Subcutaneous adipose tissue (tissue), 4 donors: ENCODE results near the gene CREB3L2. TPM values are rescaled to one million over a fixed set of nuclear protein-coding genes. Genes with fewer than 3 reads are reported as not detected.

Experiments used
- total RNA-seq, 4 donors: library from RNA; depleted of rRNA; stranded (reverse); fragments of >200 nt; gene quantifications; one replicate each; pipeline ENCODE4 v1.1.0, GENCODE V29; 2016
- TF ChIP-seq, protein P1 (sequence below): fragments of 450-650 bp; IDR thresholded peaks from one replicate; pipeline ENCODE4 v1.5.1; 2016; ENCODE audit warnings: low read depth, mild to moderate bottlenecking, control low read depth, antibody characterized with exemption, moderate library complexity

Gene CREB3L2
- total RNA-seq, 4 donors from 2014 or later = 26.9 to 78.4 (median 30.8) TPM

GRCh38 chr7:137987018-137987349 is 14.9 kb downstream of the CREB3L2 start:
- TF ChIP-seq, protein P1, sequence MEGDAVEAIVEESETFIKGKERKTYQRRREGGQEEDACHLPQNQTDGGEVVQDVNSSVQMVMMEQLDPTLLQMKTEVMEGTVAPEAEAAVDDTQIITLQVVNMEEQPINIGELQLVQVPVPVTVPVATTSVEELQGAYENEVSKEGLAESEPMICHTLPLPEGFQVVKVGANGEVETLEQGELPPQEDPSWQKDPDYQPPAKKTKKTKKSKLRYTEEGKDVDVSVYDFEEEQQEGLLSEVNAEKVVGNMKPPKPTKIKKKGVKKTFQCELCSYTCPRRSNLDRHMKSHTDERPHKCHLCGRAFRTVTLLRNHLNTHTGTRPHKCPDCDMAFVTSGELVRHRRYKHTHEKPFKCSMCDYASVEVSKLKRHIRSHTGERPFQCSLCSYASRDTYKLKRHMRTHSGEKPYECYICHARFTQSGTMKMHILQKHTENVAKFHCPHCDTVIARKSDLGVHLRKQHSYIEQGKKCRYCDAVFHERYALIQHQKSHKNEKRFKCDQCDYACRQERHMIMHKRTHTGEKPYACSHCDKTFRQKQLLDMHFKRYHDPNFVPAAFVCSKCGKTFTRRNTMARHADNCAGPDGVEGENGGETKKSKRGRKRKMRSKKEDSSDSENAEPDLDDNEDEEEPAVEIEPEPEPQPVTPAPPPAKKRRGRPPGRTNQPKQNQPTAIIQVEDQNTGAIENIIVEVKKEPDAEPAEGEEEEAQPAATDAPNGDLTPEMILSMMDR = no peak

- TF ChIP-seq, protein P1 = no peak
Observed at GRCh38 chr7:137986252-137987017, 15.5 kb downstream of the CREB3L2 start.

DNA sequence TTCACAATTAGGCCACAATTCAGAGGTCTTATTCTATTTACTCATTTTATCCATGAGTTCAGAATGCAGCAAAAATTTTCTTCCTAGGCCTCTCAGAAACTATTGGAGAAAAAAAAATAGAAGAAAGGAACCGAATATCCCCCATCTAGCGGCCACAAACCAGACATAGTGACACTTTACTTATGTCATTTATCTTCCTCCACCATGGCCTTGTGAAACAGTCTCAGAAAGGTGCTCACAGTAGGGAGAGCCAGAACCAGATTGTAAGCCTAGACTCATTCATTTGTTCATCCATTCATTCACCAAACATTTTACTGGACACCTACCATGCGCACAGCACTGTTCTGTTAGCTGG is 16.0 kb downstream of the CREB3L2 start:
- TF ChIP-seq, protein P1 = no peak

- TF ChIP-seq, protein P1 = no peak
Observed at GRCh38 chr7:137985253-137985896, 16.5 kb downstream of the CREB3L2 start.

DNA sequence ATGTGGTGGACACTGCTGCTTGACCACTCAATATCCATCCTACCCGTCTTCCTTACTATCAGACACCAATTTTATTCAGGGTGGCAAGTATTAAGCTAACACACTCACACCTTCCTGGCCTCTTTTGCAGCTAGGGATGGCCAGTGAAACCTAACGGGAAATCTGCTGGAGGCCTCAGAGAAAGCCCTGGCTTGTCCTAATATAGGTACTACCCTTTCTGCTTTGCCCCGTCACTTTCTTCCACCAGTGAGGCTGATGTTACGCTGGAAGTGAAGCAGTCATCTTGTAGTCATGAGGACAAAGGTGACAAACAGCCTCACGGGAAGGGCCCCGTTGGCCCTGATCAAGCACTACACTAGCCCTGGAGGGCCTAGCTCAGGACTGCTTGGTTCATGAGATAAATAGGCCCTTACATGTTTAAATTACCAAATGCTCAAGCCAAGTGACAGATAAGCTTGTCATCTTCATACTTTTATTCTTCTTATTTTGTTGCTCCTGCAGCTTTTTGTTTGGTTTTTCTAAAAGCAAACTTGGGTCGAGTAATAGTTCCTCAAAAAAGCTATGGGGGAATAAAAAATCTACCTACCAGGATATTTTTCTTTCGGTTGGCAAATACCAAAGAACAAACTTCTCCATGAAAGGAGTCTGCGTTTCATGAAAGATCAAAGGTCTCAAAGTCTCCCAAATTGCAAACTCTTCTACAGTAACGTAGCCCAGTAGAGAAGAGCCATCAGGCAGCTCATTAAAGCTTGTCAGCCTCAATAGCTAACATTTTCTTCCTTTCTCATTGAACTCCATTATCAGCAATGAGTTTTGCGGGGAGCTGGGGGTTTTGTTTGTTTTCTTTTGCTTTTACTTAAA is 17.5 kb downstream of the CREB3L2 start:
- TF ChIP-seq, protein P1 = no peak

DNA sequence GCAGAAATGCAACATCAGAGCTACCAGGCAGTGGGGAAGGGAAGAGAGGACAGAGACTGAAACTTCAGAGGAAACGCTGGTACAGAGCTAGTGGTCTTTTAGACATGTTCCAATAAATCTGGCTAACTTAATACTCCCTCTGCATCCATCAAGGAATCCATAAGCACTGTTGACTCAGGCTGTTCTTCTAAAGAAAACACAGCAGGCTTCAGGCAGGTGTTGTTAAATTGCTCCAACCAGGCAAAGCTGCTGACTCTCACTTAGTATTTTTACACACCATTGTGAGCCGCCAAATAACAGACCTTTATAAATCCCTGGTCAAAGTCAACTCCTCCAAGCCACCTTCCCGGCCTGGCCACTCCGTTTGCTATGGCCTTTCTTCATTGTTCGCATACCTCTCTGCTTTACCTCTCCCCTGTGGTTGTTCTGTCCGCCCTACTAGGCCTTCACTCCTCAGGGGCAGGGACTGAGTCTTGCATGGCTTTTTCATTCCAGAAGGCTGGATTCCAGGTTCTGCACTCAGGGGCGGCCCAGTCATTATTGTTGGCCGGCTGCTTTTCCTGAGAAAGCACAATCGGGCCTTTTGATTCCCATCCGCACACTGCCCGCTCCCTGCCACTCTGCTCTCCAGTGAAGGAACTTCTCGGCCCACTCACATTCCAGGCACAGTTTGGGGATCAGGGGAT is 18.4 kb downstream of the CREB3L2 start:
- TF ChIP-seq, protein P1 = no peak
